ENCODE results near the gene HDLBP. TPM values are rescaled to one million over a fixed set of nuclear protein-coding genes. Genes with fewer than 3 reads are reported as not detected.

Gene HDLBP
- total RNA-seq, 1 experiment from 2014 or later = 350 TPM

DNA sequence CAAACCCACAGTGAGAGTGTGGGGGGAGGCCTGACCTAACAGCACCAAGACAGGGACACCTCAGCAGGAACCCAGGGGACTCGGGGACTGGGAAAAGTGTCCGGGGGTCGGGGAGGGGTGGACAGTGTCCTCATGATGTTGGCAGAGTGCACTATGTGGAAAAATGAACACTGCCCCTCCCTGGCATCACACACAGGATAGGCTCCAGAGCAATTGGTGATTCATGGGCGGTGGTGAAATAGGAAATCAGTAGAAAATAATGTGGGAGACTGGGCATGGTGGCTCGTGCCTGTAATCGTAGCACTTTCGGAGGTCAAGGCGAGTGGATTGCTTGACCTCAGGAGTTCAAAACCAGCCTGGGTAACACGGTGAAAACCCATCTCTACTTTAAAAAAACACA lies 130.6 kb downstream of the HDLBP start:
- DNase-seq = no peak
- TF ChIP-seq, protein P1, sequence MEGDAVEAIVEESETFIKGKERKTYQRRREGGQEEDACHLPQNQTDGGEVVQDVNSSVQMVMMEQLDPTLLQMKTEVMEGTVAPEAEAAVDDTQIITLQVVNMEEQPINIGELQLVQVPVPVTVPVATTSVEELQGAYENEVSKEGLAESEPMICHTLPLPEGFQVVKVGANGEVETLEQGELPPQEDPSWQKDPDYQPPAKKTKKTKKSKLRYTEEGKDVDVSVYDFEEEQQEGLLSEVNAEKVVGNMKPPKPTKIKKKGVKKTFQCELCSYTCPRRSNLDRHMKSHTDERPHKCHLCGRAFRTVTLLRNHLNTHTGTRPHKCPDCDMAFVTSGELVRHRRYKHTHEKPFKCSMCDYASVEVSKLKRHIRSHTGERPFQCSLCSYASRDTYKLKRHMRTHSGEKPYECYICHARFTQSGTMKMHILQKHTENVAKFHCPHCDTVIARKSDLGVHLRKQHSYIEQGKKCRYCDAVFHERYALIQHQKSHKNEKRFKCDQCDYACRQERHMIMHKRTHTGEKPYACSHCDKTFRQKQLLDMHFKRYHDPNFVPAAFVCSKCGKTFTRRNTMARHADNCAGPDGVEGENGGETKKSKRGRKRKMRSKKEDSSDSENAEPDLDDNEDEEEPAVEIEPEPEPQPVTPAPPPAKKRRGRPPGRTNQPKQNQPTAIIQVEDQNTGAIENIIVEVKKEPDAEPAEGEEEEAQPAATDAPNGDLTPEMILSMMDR (IDR thresholded peaks at IDR 0.05; ENCODE audit: insufficient read depth in 1 of 2, low read depth in 1 of 2, low read length in 1 of 2, severe bottlenecking in 1 of 2, unreplicated experiment in 1 of 2) = no peak
- no peaks in the 10 kb centered on the region for H3K36me3 Mint-ChIP-seq (ENCODE audit: insufficient read depth, unreplicated experiment)
- Histone ChIP-seq H3K4me3 (ENCODE audit: low read depth, low read length) (no peak overlapping the region), H3K27me3 (replicated peaks; ENCODE audit: control insufficient read depth, insufficient read depth, low read length) (no peaks in the 10 kb centered on the region), H3K36me3 (ENCODE audit: control insufficient read depth, insufficient read depth, low read length) (no peaks in the 10 kb centered on the region), H3K4me1 (no peaks in the 10 kb centered on the region), H3K9me3 (no peaks in the 10 kb centered on the region)
- no peak overlapping the region for H3K27ac Mint-ChIP-seq (ENCODE audit: unreplicated experiment)
- H3K9me3 Mint-ChIP-seq (ENCODE audit: unreplicated experiment) = no peaks in the 10 kb centered on the region
- no peak overlapping the region for H3K4me3 Mint-ChIP-seq (ENCODE audit: unreplicated experiment)
- POLR2A ChIA-PET = no interaction called here
- H3K27me3 Mint-ChIP-seq (ENCODE audit: insufficient read depth, unreplicated experiment) = no peaks in the 10 kb centered on the region
- CTCF ChIA-PET = no interaction called here
- H3K4me1 Mint-ChIP-seq (ENCODE audit: low read depth, unreplicated experiment) = no peaks in the 10 kb centered on the region
- intact Hi-C loops (cut with micrococcal nuclease; ENCODE audit: unreplicated experiment) = no loop called here
- no TSS peak for BruUV-seq (replicated peaks)

- Mint-ChIP-seq H3K27me3 (ENCODE audit: insufficient read depth, unreplicated experiment) (no peaks in the 10 kb centered on the region), H3K4me1 (ENCODE audit: low read depth, unreplicated experiment) (no peaks in the 10 kb centered on the region), H3K4me3 (ENCODE audit: unreplicated experiment) (no peak overlapping the region), H3K27ac (ENCODE audit: unreplicated experiment) (no peak overlapping the region), H3K36me3 (ENCODE audit: insufficient read depth, unreplicated experiment) (no peaks in the 10 kb centered on the region), H3K9me3 (ENCODE audit: unreplicated experiment) (no peaks in the 10 kb centered on the region)
- no peaks in the 10 kb centered on the region for H3K4me1 ChIP-seq
- no peaks in the 10 kb centered on the region for H3K9me3 ChIP-seq
- BruUV-seq (replicated peaks) = no TSS peak
- TF ChIP-seq, protein P1 (IDR thresholded peaks at IDR 0.05; ENCODE audit: insufficient read depth in 1 of 2, low read depth in 1 of 2, low read length in 1 of 2, severe bottlenecking in 1 of 2, unreplicated experiment in 1 of 2) = no peak
- POLR2A ChIA-PET = no interaction called here
- H3K36me3 ChIP-seq (ENCODE audit: control insufficient read depth, insufficient read depth, low read length) = no peaks in the 10 kb centered on the region
- intact Hi-C loops (cut with micrococcal nuclease; ENCODE audit: unreplicated experiment) = no loop called here
- H3K27me3 ChIP-seq (replicated peaks; ENCODE audit: control insufficient read depth, insufficient read depth, low read length) = no peaks in the 10 kb centered on the region
- no peak overlapping the region for H3K4me3 ChIP-seq (ENCODE audit: low read depth, low read length)
- no peak for DNase-seq
- CTCF ChIA-PET = no interaction called here
These were observed 132.3 kb downstream of the HDLBP start for GRCh38 chr2:241183221-241183620.

DNA sequence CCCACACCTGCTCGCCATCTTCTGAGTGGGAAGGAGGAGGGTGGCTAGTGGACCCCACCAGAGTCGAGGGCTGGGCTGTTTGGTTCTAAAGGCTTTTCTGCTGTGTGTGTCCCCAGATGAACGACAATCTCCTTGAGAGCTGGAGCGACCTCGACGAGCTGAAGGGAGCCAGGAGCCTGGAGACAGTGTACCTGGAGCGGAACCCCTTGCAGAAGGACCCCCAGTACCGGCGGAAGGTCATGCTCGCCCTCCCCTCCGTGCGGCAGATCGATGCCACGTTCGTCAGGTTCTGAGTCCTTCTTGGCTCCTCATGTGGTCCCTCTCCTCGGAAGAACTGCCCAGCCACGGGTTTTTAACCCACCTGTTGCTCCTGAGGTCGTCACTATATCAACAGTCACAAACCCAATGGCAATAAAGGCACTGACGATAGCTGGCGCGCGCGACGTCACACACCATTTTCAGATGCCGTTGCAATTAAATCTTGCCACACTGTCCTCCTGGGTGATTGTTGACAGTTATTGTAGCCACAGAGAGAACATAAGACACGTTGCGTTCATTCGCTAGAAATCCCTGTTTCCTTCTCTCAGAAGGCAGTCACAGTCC lies 132.8 kb downstream of the HDLBP start:
- Mint-ChIP-seq H3K36me3 (ENCODE audit: insufficient read depth, unreplicated experiment) (no peaks in the 10 kb centered on the region), H3K9me3 (ENCODE audit: unreplicated experiment) (no peaks in the 10 kb centered on the region), H3K27me3 (ENCODE audit: insufficient read depth, unreplicated experiment) (no peaks in the 10 kb centered on the region), H3K27ac (ENCODE audit: unreplicated experiment) (no peak overlapping the region), H3K4me1 (ENCODE audit: low read depth, unreplicated experiment) (no peaks in the 10 kb centered on the region), H3K4me3 (ENCODE audit: unreplicated experiment) (no peak overlapping the region)
- TF ChIP-seq, protein P1 (IDR thresholded peaks at IDR 0.05; ENCODE audit: insufficient read depth in 1 of 2, low read depth in 1 of 2, low read length in 1 of 2, severe bottlenecking in 1 of 2, unreplicated experiment in 1 of 2) = no peak
- Histone ChIP-seq H3K27me3 (replicated peaks; ENCODE audit: control insufficient read depth, insufficient read depth, low read length) (no peaks in the 10 kb centered on the region), H3K4me3 (ENCODE audit: low read depth, low read length) (no peak overlapping the region), H3K9me3 (no peaks in the 10 kb centered on the region), H3K36me3 (ENCODE audit: control insufficient read depth, insufficient read depth, low read length) (no peaks in the 10 kb centered on the region), H3K4me1 (no peaks in the 10 kb centered on the region)
- ChIA-PET CTCF (no interaction called here), POLR2A (no interaction called here)
- DNase-seq = no peak
- intact Hi-C loops (cut with micrococcal nuclease; ENCODE audit: unreplicated experiment) = no loop called here
- no TSS peak for BruUV-seq (replicated peaks)

Data from Caco-2 (cell line).